DMS 273 (cell line): ENCODE results near the gene DLG4.
"Not testable (repeated sequence)": the region's sequence is repeated elsewhere in the genome, so short reads cannot be mapped to it uniquely, and the experiment has no call there.

Experiments used
- DNase-seq: peaks from one replicate; lab custom pipeline; 2025; ENCODE audit not compliant: unreplicated experiment; lab: John Stamatoyannopoulos, UW

The DLG4 gene

GRCh38 chr17:7190276-7190917, 29.2 kb downstream of the DLG4 start:
- DNase-seq: no peak

GRCh38 chr17:7186241-7186640, 33.4 kb downstream of the DLG4 start:
- DNase-seq: peak; percentile 30

GRCh38 chr17:7184647-7185046, 35.0 kb downstream of the DLG4 start:
- no peak for DNase-seq

DNA sequence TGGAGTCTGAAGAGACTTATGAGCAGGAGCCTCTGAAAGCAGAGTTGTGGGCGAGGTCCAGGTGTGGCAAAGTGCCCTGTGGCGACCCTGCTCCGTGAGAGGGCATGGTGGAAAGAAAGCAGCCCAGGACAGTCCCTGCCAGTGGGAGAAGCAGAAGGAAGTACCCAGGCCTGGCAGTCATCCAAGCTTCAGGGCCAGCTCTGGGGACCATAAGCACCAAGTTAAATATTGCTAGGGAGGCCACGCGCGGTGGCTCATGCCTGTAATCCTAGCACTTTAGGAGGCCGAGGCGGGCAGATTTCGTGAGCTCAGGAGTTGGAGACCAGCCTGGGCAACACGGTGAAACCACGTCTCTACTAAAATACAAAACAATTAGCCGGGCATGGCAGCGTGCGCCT, 35.5 kb downstream of the DLG4 start:
- DNase-seq: peak; percentile 39

GRCh38 chr17:7183433-7184090, 36.1 kb downstream of the DLG4 start:
- peak; percentile 18 for DNase-seq

- DNase-seq: not testable (repeated sequence)
These were observed 37.5 kb downstream of the DLG4 start for GRCh38 chr17:7182101-7182500.

- peak; percentile 7 for DNase-seq
These were observed 40.0 kb downstream of the DLG4 start, which contains the start of gene ASGR1 for GRCh38 chr17:7179317-7180254. Gene ASGR1, minus strand, starts transcription at chr17:7179370. Its CDS starts 807 bp downstream, at chr17:7178563.

- DNase-seq: no peak
These were observed 40.7 kb downstream of the DLG4 start for GRCh38 chr17:7178973-7179316.

DNA sequence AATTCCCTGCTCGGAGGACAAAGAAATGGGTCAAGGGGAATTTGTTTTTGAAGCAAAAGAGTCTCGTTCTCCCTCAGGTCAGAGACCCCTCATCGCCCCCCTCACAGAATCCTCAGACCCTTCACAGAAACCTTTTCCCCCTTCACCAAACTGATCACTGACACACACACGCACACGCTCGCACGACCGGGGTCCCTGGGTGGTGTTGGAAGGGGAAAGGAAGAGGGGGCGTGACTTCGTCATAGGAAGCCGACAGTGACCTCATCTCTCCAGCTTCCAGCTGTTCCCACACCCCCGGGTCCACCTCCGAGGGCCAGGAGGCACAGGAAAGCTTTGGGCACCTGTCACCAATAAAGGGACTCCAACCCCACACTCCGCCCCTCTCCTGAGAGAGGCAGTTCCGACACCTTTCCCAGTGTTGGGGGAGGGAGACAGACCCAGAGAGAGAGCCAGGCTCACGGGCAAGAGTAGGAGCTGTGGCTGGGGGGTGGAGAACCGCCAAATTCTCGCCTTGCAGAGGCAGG, 41.6 kb downstream of the DLG4 start:
- DNase-seq: peak; percentile 33

- peak; percentile 83 for DNase-seq
These were observed 42.3 kb downstream of the DLG4 start for GRCh38 chr17:7177191-7177953.

DNA sequence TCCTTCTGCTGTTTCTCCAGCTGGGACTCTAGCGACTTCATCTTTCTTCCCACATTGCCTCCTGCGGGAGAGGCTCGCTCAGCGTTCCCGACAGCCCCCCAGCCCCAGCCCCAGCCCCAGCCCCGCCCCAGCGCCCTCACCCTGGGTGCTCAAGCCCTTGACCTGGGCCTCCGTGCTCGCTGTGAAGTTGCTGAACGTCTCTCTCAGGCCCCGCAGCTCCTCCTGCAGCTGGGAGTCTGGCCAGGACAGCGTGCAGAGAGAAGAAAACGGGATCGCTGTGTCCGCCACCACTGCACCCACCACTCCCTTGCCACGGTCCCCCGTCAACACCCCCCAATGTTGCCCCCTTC, 42.8 kb downstream of the DLG4 start:
- no peak for DNase-seq

GRCh38 chr17:7176107-7176840, 43.4 kb downstream of the DLG4 start:
- no peak for DNase-seq

- DNase-seq: no peak
These were observed 44.3 kb downstream of the DLG4 start for GRCh38 chr17:7175330-7175733.

DNA sequence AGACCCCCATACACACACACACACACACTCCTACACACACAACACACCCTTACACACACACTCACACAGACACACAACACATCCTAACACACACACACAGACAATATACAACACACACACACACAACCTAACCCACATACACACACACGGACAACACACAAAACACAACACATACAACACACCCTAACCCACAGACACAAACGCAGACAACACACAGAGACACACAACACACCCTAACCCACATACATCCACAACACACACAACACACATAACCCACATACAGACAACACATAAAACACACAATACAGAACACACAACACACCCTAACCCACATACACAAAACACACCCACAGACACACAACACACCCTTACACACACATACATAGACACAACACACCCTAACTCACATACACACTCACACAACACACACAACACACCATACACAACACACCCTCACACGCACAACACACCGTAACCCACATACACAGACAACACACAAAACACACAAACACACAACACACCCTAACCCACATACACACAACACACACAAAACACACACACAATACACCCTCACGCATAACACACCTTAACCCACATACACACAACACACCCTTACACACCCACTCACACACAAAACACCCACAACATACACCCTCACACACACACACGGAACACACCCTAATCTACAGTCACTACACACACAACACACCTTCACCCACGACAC, 44.9 kb downstream of the DLG4 start:
- DNase-seq: no peak

- peak; percentile 14 for DNase-seq
These were observed 45.7 kb downstream of the DLG4 start for GRCh38 chr17:7173687-7174602.

DNA sequence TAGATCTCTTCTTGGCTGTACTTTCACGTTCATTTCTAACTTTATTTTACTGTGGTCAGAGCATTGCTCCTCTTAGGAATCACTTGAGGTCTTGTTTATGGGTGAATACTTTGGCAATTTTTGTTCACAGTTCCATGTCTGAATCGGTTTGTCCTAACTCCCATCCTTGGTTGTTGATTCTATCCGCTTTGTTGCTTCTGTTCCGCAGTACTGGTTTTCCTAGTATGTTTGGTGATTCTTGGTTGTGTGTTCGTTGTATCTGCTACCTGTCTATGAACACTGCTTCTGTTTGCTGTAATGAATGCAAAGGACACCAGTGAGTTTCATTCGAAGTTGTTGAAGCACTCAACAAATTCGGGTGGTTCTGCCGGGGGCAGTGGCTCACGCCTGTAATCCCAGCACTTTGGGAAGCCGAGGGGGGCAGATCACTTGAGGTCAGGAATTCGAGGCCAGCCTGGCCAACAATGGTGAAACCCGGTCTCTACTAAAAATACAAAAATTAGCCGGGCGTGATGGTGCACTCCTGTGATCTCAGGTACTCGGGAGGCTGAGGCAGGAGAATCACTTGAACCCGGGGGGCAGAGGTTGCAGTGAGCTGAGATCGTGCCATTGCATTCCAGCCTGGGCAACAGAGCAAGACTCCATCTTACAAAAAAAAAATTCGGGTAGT, 47.0 kb downstream of the DLG4 start:
- DNase-seq: not testable (repeated sequence)

GRCh38 chr17:7169565-7169908, 50.1 kb downstream of the DLG4 start:
- DNase-seq: not testable (repeated sequence)
